ENCODE results near the gene CD6. TPM values are rescaled to one million over a fixed set of nuclear protein-coding genes. Genes with fewer than 3 reads are reported as not detected.

CD6 gene
- total and polyA plus RNA-seq, 10 of the 15 experiments (the other 5 are each of a cell fraction or from before 2014, with no cell fraction given) = 0.37 to 17.6 (median 6.2) TPM

GRCh38 chr11:60950933-60951605, 20.4 kb upstream of the CD6 start (continued):
- TF ChIP-seq, protein P1, sequence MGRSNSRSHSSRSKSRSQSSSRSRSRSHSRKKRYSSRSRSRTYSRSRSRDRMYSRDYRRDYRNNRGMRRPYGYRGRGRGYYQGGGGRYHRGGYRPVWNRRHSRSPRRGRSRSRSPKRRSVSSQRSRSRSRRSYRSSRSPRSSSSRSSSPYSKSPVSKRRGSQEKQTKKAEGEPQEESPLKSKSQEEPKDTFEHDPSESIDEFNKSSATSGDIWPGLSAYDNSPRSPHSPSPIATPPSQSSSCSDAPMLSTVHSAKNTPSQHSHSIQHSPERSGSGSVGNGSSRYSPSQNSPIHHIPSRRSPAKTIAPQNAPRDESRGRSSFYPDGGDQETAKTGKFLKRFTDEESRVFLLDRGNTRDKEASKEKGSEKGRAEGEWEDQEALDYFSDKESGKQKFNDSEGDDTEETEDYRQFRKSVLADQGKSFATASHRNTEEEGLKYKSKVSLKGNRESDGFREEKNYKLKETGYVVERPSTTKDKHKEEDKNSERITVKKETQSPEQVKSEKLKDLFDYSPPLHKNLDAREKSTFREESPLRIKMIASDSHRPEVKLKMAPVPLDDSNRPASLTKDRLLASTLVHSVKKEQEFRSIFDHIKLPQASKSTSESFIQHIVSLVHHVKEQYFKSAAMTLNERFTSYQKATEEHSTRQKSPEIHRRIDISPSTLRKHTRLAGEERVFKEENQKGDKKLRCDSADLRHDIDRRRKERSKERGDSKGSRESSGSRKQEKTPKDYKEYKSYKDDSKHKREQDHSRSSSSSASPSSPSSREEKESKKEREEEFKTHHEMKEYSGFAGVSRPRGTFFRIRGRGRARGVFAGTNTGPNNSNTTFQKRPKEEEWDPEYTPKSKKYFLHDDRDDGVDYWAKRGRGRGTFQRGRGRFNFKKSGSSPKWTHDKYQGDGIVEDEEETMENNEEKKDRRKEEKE (IDR thresholded peaks at IDR 0.05) = no peak
- TF ChIP-seq BCL3 (IDR thresholded peaks at IDR 0.05; ENCODE audit: borderline replicate concordance, insufficient read depth, low read depth, low read length, poor library complexity, severe bottlenecking) (peak; percentile 27), SMAD1 (IDR thresholded peaks at IDR 0.05; ENCODE audit: low read depth, partially characterized antibody) (no peak), ZZZ3 (IDR thresholded peaks at IDR 0.05; ENCODE audit: control insufficient read depth, insufficient read length, low read depth) (no peak), IKZF1 (conservative IDR thresholded peaks at IDR 0.05) (peak; percentile 83), NBN (IDR thresholded peaks at IDR 0.05) (no peak), LARP7 (IDR thresholded peaks at IDR 0.05) (peak; percentile 90), GATAD2B (conservative IDR thresholded peaks at IDR 0.05; ENCODE audit: low read depth) (peak; percentile 63), SMARCA5 (IDR thresholded peaks at IDR 0.05) (0 out of 2 replicates have a peak, but pooled peaks have one; percentile 76), BACH1 (IDR thresholded peaks at IDR 0.05; ENCODE audit: borderline replicate concordance) (0 out of 2 replicates have a peak, but pooled peaks have one; percentile 65), POLR2A (IDR thresholded peaks at IDR 0.05; ENCODE audit: low read depth, low read length) (peak; percentile 73), YY1 (IDR thresholded peaks at IDR 0.05; ENCODE audit: low read depth, low read length) (0 out of 2 replicates have a peak, but pooled peaks have one; percentile 19), DPF2 (IDR thresholded peaks at IDR 0.05) (peak; percentile 68), EGR1 (IDR thresholded peaks at IDR 0.05; ENCODE audit: borderline replicate concordance in 1 of 2, low read depth in 2 of 2, low read length in 2 of 2) (peak in 1 of 2 experiments; percentile 72; a peak in 2 of 3 replicates), RB1 (IDR thresholded peaks at IDR 0.05; ENCODE audit: borderline replicate concordance) (0 out of 2 replicates have a peak, but pooled peaks have one; percentile 52), CREM (IDR thresholded peaks at IDR 0.05; ENCODE audit: low read depth) (0 out of 2 replicates have a peak, but pooled peaks have one; percentile 20), MYC (IDR thresholded peaks at IDR 0.05; ENCODE audit: insufficient read depth, insufficient read length, insufficient replicate concordance, low read length, severe bottlenecking) (peak; percentile 69), RUNX3 (IDR thresholded peaks at IDR 0.05; ENCODE audit: low read length) (peak; percentile 7; the same call in 1 of the 2 replicates), BHLHE40 (IDR thresholded peaks at IDR 0.05; ENCODE audit: borderline replicate concordance in 1 of 2, low read depth in 2 of 2, low read length in 1 of 2) (peak in 1 of 2 experiments; percentile 50; a peak in 1 of 4 replicates), CHD1 (IDR thresholded peaks at IDR 0.05; ENCODE audit: low read depth, low read length) (no peak)
- TF ChIP-seq, protein P2, sequence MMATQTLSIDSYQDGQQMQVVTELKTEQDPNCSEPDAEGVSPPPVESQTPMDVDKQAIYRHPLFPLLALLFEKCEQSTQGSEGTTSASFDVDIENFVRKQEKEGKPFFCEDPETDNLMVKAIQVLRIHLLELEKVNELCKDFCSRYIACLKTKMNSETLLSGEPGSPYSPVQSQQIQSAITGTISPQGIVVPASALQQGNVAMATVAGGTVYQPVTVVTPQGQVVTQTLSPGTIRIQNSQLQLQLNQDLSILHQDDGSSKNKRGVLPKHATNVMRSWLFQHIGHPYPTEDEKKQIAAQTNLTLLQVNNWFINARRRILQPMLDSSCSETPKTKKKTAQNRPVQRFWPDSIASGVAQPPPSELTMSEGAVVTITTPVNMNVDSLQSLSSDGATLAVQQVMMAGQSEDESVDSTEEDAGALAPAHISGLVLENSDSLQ (IDR thresholded peaks at IDR 0.05) = peak; percentile 69
- TF ChIP-seq, protein P3, sequence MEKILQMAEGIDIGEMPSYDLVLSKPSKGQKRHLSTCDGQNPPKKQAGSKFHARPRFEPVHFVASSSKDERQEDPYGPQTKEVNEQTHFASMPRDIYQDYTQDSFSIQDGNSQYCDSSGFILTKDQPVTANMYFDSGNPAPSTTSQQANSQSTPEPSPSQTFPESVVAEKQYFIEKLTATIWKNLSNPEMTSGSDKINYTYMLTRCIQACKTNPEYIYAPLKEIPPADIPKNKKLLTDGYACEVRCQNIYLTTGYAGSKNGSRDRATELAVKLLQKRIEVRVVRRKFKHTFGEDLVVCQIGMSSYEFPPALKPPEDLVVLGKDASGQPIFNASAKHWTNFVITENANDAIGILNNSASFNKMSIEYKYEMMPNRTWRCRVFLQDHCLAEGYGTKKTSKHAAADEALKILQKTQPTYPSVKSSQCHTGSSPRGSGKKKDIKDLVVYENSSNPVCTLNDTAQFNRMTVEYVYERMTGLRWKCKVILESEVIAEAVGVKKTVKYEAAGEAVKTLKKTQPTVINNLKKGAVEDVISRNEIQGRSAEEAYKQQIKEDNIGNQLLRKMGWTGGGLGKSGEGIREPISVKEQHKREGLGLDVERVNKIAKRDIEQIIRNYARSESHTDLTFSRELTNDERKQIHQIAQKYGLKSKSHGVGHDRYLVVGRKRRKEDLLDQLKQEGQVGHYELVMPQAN (conservative IDR thresholded peaks at IDR 0.05) = no peak
